Cardiac muscle cell (in vitro differentiated cells and primary cell): Measurements from ENCODE around the gene RASSF1. TPM values are rescaled to one million over a fixed set of nuclear protein-coding genes. Genes with fewer than 3 reads are reported as not detected.
A peak's percentile ranks its signal among the peaks of the same experiment; 100 is the strongest.

Experiments
- DNase-seq, 2 donors: peaks; one replicate each; pipeline versions ENCODE4 v3.0.0 to v3.0.0-alpha.2; 2010 to 2017; ENCODE audit warnings: low read depth in 1 of 2, low spot score in 1 of 2
- H3K27ac ChIP-seq: fragments of 200-600 bp; sonication (generic); 2 replicates; pipeline ENCODE4 v1.5.1; 2016
- H3K27me3 ChIP-seq: fragments of 200-600 bp; sonication (generic); 2 replicates; pipeline ENCODE4 v1.6.0; 2016; ENCODE audit warnings: control low read depth
- H3K36me3 ChIP-seq: fragments of 200-600 bp; sonication (generic); 2 replicates; pipeline ENCODE4 v1.5.1; 2016; ENCODE audit warnings: control low read depth
- H3K4me1 ChIP-seq: fragments of 200-600 bp; sonication (generic); 2 replicates; pipeline ENCODE4 v1.8.1; 2017; ENCODE audit warnings: low read depth, mild to moderate bottlenecking, mixed run types
- H3K4me3 ChIP-seq: fragments of 200-600 bp; sonication (generic); 2 replicates; pipeline ENCODE4 v1.5.1; 2016; ENCODE audit warnings: mild to moderate bottlenecking
- H3K9me3 ChIP-seq: fragments of 200-600 bp; sonication (generic); 2 replicates; pipeline ENCODE4 v1.5.1; 2017; ENCODE audit warnings: low read depth, mild to moderate bottlenecking, control low read depth
- CTCF ChIP-seq: IDR thresholded peaks from 2 replicates; pipeline ENCODE4 v1.5.1; 2012; ENCODE audit warnings: low read depth, mild to moderate bottlenecking, low read length
- polyA plus RNA-seq: library from polyadenylated mRNA; unstranded; fragments of >200 nt; fragmentation: Nextera tagmentation; extraction: Ambion mirVana; gene quantifications from 2 replicates; pipeline ENCODE4 v1.2.1, GENCODE V29; 2016
- total RNA-seq: library from RNA; depleted of rRNA; stranded (reverse); fragments of >200 nt; gene quantifications from 2 replicates; pipeline ENCODE4 v1.2.3, GENCODE V29; 2016

Gene RASSF1
- total and polyA plus RNA-seq, 2 experiments from 2014 or later: 23.1 to 23.8 TPM

GRCh38 chr3:50320853-50321335, 19.7 kb downstream of the RASSF1 start:
- peak; percentile 81 to 92 for DNase-seq
- peaks cover 24% of the 10 kb centered on the region for H3K4me1 ChIP-seq
- no peaks in the 10 kb centered on the region for H3K9me3 ChIP-seq
- H3K36me3 ChIP-seq: peaks cover 24% of the 10 kb centered on the region
- H3K4me3 ChIP-seq: peak overlapping the region; percentile 65
- peak overlapping the region; percentile 100 for H3K27ac ChIP-seq
- no peaks in the 10 kb centered on the region for H3K27me3 ChIP-seq
- no peak for TF ChIP-seq CTCF

DNA sequence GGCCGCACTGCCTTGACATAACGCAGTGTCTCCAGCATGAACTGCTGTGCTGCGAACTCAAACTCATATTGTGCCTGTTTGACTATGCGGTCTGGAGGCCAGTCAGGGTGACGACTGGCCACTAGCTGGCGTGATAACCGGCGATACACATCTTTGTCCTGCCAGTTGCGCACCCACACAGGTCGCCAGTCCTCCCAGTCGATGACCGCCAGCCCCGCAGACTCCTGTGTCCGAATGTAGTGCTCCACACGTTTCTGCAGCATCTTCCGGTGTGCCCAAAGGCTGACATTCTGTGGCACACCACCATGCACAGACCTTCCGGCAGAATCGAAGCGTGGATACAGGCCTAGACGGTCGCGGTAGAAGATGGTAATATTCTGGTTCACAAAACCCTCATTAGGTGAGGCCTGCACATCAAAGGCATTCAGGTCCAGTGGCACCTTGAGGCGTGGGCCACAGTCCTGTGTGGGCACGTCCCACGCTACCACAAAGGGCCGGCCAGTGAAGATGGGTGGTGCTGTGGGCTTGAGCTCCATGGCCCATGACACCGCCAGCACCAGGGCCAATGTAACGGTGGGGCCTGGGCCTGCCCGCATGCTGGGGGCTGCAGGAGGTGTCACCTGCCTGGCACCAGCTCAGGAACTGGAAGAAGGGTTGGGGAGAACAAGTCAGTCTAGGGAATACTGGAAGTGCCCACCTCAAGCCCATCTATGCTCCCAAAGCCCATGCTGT, 20.6 kb downstream of the RASSF1 start:
- Histone ChIP-seq H3K4me1 (peaks cover 24% of the 10 kb centered on the region), H3K27ac (peak overlapping the region; percentile 100), H3K36me3 (peaks cover 24% of the 10 kb centered on the region), H3K27me3 (no peaks in the 10 kb centered on the region), H3K4me3 (peak overlapping the region; percentile 65), H3K9me3 (no peaks in the 10 kb centered on the region)
- DNase-seq: no peak
- no peak for TF ChIP-seq CTCF

DNA sequence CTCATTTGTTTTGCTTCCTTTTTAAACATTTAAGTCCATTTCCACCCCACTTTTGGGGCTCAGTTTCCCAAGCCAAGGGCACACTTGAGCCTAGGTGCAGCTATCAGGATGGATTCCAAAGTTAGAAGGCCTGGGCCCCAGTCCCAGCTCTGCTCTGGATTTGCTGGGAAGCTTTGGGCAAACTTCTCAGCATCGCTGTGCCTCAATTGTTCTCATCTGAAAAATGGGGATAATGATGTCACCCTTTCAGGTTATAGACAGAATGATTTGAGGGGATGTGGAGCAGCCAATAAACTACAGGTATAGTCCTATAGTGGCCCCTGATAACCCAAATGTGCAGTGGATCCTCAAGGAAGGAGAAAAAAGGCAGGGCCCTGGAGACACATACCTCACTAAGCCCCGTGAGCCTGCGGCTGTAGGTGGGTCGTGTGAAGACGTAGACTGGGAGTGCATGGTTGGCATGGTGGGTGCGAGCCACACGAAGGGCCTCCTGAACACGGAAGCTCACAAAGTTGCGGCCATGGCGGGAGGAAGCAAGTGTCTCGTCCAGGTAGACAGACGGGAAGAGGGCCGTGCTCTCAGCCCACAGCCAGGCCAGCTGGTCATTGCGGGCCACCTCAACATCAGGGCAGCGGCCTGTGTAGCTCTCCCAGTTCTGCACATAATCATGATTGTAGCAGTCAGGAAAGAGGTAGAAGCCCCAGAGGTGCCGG, 21.3 kb downstream of the RASSF1 start:
- no peak for DNase-seq
- no peaks in the 10 kb centered on the region for H3K27me3 ChIP-seq
- no peak overlapping the region for H3K4me3 ChIP-seq
- H3K36me3 ChIP-seq: peaks cover 24% of the 10 kb centered on the region
- no peak for TF ChIP-seq CTCF
- H3K9me3 ChIP-seq: no peaks in the 10 kb centered on the region
- no peak overlapping the region for H3K27ac ChIP-seq
- H3K4me1 ChIP-seq: peaks cover 24% of the 10 kb centered on the region

DNA sequence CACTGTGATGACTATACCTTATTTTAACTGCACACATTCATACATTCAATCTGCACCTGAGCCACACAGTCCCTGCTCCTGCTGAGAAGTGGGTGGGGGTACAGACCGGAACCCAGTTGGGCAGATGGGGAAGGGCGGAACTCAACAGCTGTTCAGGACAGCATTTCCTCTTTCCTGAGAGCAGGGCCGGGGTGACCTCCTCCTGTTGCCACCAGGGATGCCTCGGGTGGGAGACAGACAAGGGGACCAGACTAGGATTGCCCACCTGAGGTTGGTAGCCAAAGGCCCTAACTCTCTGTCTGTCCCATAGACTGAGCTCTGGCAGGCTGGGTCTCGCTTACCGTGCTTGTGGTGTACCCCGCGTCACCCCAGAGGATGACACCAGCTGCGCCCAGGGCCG, 22.0 kb downstream of the RASSF1 start:
- no peak for TF ChIP-seq CTCF
- peaks cover 24% of the 10 kb centered on the region for H3K36me3 ChIP-seq
- no peak overlapping the region for H3K4me3 ChIP-seq
- H3K27me3 ChIP-seq: no peaks in the 10 kb centered on the region
- peaks cover 21% of the 10 kb centered on the region for H3K4me1 ChIP-seq
- H3K9me3 ChIP-seq: no peaks in the 10 kb centered on the region
- no peak for DNase-seq
- H3K27ac ChIP-seq: no peak overlapping the region

- Histone ChIP-seq H3K27ac (no peak overlapping the region), H3K36me3 (peaks cover 24% of the 10 kb centered on the region), H3K4me1 (peaks cover 21% of the 10 kb centered on the region), H3K9me3 (no peaks in the 10 kb centered on the region), H3K27me3 (no peaks in the 10 kb centered on the region), H3K4me3 (no peak overlapping the region)
- TF ChIP-seq CTCF: no peak
- no peak for DNase-seq
Observed at GRCh38 chr3:50318163-50318562, 22.5 kb downstream of the RASSF1 start.
